Transverse colon (tissue), 4 donors: ENCODE results near the gene CISD3.

Experiments used
- EP300 ChIP-seq: sonication (generic); formaldehyde crosslinking; IDR thresholded peaks from one replicate; pipeline ENCODE4 v1.6.1; 2017; ENCODE audit warnings: antibody characterized with exemption, low read depth
- POLR2A ChIP-seq: fragments of 450-650 bp; IDR thresholded peaks from one replicate; pipeline ENCODE4 v1.6.1; 2016; ENCODE audit warnings: antibody characterized with exemption, mild to moderate bottlenecking, moderate library complexity
- POLR2AphosphoS5 ChIP-seq, 3 donors: sonication (generic); formaldehyde crosslinking; IDR thresholded peaks; one replicate each; pipeline ENCODE4 v1.6.1; 2016; ENCODE audit warnings: antibody characterized with exemption in 3 of 3
- TF ChIP-seq, protein P1 (sequence below), 5 experiments: fragments of 200-600 bp in 3 of 5; fragments of 450-650 bp in 2 of 5; sonication (generic) in 3 of 5; IDR thresholded peaks; 1 replicate in 2 of 5; 2 replicates in 3 of 5; pipeline ENCODE4 v1.5.1; 2016 to 2017; ENCODE audit warnings: antibody characterized with exemption in 5 of 5, inconsistent platforms in 3 of 5, mild to moderate bottlenecking in 2 of 5, moderate library complexity in 1 of 5

DNA sequence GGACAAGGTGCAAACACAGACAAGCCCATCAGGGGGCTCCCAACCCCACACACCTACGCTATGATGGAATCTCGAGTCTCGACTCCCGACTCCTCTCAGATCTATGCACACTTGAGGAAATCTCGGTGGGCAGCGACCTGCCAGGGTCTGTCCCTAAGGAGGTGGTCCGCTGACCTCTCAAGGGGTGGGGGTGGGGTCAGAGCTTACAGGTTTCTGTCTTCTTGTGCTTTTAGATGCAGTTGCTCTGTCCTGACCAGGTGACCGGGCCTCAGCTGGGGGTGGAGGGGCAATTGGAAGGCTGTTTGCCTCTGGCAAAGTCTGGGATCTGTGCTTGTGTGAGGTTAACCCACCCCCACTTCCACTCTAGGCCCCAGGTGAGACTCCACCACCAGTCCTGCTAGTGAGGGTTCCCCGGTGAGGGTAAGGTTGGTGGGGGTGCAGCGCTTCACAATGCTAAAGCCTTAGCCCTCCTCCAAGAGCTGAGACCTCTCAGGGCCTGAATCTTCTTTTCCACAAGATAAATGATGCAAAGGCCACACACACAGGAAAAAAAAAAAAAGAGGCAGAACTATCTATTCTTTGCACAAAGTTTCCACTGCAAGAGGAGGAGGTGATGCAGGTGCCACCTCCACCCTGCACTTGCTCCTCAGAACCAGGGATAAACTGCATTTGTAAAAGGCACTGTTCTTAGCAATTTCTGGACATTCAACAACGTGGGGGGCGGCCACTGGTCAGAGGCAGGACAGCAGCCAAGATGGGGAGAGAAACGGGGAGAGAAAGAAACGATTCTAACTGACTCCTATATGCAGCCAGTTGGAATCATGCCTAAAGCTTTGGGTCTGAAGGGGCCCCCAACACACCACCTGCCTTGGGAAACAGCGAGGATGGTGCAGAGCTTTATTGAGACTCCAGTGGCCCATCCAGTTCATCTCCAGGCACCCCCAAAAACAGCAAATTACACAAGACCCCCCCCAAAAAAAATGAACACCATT lies 4.1 kb downstream of the CISD3 start:
- no peak for TF ChIP-seq POLR2A
- TF ChIP-seq, protein P1, sequence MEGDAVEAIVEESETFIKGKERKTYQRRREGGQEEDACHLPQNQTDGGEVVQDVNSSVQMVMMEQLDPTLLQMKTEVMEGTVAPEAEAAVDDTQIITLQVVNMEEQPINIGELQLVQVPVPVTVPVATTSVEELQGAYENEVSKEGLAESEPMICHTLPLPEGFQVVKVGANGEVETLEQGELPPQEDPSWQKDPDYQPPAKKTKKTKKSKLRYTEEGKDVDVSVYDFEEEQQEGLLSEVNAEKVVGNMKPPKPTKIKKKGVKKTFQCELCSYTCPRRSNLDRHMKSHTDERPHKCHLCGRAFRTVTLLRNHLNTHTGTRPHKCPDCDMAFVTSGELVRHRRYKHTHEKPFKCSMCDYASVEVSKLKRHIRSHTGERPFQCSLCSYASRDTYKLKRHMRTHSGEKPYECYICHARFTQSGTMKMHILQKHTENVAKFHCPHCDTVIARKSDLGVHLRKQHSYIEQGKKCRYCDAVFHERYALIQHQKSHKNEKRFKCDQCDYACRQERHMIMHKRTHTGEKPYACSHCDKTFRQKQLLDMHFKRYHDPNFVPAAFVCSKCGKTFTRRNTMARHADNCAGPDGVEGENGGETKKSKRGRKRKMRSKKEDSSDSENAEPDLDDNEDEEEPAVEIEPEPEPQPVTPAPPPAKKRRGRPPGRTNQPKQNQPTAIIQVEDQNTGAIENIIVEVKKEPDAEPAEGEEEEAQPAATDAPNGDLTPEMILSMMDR (IDR thresholded peaks at IDR 0.05), result no peak
- TF ChIP-seq POLR2AphosphoS5 (IDR thresholded peaks at IDR 0.05), result no peak
- TF ChIP-seq EP300, result no peak
